NCI-H82 (cell line): ENCODE data around the gene MACROD1.

Experiments
- DNase-seq: peaks from one replicate; lab custom pipeline; 2025; lab: John Stamatoyannopoulos, UW

Gene MACROD1

DNA sequence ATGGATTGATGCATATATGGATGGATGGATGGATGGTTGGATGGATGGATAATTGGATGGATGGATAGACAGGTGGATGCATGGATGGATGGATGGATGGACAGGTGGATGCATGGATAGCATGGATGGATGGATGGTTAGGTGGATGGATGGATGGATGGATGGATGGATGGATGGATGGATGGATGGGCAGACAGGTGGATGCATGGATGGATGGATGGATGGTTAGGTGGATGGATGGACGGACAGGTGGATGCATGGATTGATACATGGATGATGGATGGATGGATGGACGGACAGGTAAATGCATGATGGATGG, 52.5 kb downstream of the MACROD1 start:
- DNase-seq: no peak

- DNase-seq: no peak
Measured at GRCh38 chr11:64112771-64113461, 53.0 kb downstream of the MACROD1 start.

DNA sequence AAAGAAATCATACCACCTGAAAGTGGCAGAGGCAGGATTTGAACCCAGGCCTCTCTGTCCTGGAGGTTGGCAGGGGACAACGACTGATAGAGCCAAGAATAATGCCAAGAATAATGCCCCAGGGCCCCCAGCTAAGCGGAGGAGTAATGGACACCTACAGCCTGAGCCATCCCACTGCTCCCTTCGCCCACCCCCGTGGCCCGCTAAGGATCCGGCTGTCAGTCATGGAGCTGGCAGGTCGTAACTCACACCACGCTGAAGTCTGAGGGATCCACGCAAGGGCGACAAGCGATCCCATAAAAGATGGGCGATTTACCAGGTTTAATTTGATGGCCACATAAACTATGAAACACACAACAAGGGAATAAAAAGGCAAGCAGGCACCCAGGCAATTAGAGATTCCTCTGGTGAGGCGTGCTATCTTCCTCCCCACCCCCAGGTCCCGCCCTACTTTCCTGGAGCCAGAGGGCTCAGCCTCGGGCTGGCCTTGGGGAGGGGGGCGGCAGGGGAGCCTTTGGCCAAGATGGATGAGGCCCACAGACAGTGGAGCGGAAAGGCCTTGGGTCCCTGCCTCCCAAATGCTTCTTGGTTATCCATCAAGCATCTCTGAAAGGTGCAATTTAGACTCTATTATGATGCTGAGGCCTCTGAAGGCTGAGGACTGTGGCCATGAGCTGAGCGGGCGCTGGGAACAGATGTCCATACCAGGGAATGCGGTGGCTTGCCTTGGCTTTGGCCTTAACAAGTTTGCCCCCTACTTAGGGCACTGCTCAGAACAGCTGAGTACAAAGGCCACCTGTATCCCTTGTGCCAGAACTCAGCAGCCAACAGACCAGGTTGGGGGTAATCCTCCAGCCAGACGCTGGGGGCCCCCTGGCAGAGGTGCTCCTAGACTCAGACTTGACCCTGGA, 55.2 kb downstream of the MACROD1 start:
- DNase-seq: no peak

GRCh38 chr11:64109332-64109731, 56.6 kb downstream of the MACROD1 start:
- DNase-seq: no peak

- no peak for DNase-seq
Measured at GRCh38 chr11:64107303-64107702, 58.6 kb downstream of the MACROD1 start.

DNA sequence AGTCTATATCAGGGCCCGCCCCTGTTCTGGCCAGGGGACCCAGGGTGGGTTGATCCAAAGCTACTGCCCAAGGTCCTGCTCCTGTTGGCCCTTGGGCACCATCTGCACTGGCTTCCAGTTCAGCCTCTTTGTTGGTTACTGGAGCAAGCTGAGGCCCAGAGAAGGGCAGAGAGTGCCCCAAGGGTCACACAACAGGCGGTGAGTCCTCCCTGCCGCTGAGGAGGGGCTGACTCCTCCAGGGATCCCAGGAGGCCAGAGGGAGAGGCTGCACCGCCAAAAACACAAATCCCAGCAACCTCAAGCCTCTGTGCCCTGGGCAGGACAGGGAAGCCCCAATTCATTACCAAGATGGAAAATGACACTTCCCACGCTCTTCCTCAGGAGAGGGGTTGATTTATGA, 61.3 kb downstream of the MACROD1 start:
- DNase-seq: no peak

GRCh38 chr11:64103277-64103985, 62.5 kb downstream of the MACROD1 start:
- DNase-seq: peak; percentile 47

GRCh38 chr11:64102005-64102738, 63.7 kb downstream of the MACROD1 start:
- no peak for DNase-seq

DNA sequence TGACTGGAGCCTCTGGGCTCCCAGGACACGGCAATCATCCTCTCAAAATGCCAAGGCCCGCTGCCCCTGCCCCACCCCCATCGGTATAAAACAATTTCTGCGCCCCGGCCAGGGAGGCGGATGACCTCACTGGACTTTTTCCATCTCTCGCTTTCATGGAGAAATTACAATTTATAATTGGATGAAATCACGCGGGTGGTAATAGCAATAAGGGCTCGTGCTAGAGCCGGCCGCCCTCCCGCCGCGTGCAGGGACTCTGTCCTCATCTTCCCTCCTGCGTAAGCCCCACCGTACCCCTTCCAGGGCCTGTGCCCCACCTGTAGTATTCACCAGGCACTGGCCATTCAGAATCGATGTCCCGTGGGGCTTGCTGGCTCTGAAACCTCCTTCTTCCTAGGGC, 64.5 kb downstream of the MACROD1 start:
- DNase-seq: no peak

DNA sequence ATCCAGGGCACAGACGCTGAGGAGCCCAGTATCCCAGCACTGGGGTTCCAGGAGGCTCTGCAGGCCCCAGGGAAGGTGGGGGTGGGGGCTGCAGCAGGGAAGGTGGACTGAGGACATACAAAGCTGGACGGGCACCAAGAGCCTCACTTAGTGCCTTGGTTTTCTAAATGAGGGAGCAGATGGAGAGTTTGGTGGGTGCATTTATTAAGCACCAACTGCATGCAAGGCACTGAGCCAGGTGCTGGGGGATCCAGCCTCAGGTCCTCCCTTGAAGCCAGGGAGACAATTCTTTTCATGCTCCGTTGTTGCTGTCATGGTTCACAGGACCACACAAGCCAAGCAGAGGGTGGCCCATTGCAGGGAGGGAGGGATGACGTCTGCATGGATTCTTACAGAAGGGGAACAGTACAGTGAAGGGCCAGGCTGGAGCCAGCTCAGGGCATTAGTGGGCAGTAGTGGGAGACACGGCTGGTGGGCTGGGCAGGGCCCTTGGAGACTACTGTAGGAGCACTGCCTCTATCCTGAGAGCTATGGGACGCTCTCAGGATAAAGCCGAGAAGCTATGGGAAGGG, 65.0 kb downstream of the MACROD1 start:
- no peak for DNase-seq

DNA sequence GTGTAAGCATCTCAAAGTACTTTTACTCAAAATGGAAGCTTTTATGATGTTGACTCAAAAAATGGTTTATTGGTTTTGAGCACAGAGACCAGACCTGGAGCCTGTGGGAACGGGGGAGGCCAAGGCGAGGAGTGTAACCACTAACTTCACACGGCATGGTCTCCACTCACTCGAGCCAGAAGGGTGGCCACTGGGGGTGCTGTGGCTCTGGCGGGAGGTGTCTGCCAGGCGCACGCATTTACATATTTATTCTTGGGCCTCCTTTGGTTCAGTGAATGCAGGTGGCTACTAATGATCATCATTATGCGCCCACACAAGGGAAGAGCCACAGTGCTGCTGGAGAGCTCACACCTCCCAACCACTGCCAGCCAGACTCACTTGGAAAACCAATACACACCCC, 65.6 kb downstream of the MACROD1 start:
- no peak for DNase-seq

DNA sequence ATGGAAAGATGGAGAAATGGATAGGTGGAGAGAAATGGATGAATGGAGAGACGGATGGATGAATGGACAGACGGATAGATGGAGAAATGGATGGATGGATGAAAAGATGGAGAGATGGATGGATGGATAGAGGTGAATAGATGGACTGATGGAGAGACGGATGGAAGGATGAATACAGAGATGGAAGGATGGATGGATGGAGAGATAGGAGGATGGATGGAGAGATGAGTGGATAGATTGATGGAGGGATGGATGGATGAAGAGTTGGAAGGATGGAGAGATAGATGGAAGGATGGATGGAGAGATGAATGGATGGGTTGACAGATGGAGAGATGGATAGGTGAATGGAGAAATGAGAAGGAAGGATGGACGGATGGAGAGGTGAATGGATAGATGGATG, 66.5 kb downstream of the MACROD1 start:
- DNase-seq: no peak

- no peak for DNase-seq
Measured at GRCh38 chr11:64098318-64098831, 67.5 kb downstream of the MACROD1 start.

DNA sequence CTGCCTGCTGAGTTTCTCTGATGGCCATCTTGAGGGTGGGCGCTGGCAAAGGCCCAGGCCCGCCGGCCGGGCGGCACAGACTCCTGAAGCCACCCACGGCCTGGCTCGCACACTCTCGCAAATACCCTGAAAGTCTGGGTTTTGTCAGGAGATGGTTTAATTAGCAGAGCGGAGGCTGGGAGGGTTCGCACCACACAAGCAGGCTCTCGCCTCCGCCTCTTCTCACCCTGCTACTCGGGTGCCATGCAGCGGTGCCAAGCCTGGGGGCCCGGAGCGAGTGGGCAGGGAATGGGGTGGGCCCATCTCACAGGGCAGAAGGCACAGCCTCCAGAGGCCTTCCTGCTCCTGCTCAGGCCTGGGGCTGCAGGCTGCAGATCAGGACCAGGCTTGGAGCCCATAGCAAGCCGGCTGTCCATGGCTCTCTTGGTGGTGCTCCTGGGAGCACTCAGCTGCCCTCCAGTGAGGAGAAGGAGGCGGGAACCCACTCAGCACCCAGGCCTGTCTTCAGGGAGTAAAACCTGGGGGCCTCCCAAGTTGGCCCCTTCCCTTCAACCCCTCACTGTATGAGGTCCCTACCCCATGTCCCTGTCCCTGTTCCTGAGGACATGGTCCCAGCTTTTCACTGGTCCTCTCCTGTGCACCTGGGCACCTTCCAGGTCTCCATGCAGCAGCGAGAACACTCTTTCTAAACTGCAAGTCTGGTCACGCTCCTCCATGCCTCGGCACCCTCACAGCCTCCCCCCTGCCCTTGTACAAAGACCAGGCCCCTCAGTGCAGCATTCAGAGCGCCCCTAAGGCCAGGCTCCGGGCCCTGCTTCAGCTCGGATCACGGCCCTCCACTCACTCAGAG, 68.2 kb downstream of the MACROD1 start:
- DNase-seq: no peak

- no peak for DNase-seq
Measured at GRCh38 chr11:64096835-64097234, 69.1 kb downstream of the MACROD1 start.

GRCh38 chr11:64095949-64096348, 70.0 kb downstream of the MACROD1 start:
- no peak for DNase-seq

DNA sequence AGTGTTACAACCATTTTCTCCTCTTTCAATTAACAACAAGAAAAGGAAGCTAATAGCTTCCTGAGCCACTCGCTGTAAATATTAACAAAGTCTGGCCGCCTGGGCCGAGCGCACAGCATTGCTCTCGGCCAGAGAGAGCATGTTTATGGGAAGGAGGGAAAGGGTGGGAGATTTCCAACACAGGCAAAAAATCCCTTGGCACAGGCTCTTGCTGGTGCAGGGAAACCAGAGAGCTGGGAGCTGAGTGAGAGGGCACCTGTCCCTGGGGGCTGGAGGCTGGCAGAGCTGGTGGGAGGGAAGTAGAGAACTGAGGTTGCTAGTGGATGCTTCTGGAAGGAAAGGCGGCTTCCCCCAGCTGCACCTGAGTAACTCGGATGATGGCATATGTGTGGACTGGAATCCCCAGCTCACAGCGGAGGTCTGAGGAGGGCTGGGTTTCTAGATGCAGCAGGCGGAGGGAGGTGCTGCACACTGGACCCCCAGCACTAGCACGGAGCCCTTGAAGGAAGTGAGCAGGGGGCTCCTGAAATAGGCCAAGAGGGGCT, 70.6 kb downstream of the MACROD1 start:
- DNase-seq: no peak

- DNase-seq: no peak
Measured at GRCh38 chr11:64094463-64095260, 71.3 kb downstream of the MACROD1 start.

GRCh38 chr11:64093233-64094039, 72.5 kb downstream of the MACROD1 start:
- DNase-seq: no peak
